Testis (tissue), 2 donors: Measurements from ENCODE around the gene LHX5.

Experiments
- POLR2A ChIP-seq: fragments of 450-650 bp; IDR thresholded peaks from one replicate; pipeline ENCODE4 v1.6.1; 2017; ENCODE audit warnings: antibody characterized with exemption, mild to moderate bottlenecking, moderate library complexity
- TF ChIP-seq, protein P1 (sequence below), 3 experiments: fragments of 450-650 bp in 2 of 3; fragments of 200-600 bp in 1 of 3; sonication (generic) in 1 of 3; IDR thresholded peaks; one replicate each; pipeline ENCODE4 v1.5.1; 2016 to 2019; ENCODE audit warnings: antibody characterized with exemption in 3 of 3, mild to moderate bottlenecking in 2 of 3, moderate library complexity in 1 of 3

DNA sequence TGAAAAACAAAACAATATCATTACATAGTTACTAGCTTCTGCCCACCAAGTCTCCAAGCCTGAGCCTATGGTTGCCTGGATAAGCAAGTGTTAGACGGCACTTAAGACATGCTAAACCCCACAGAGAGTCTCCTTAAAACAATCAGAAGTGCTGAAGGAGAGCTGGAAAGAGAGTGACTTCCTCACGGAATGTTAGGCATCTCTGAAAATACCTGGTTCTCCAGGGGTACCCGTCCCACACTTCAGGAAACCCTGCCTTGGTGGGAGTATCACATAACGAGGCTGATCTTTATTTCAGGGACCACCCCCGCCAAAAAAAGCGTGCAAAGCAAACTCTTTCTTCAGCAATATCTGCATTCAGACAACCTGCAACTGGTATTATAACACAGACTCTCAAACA, 18.3 kb downstream of the LHX5 start:
- TF ChIP-seq, protein P1, sequence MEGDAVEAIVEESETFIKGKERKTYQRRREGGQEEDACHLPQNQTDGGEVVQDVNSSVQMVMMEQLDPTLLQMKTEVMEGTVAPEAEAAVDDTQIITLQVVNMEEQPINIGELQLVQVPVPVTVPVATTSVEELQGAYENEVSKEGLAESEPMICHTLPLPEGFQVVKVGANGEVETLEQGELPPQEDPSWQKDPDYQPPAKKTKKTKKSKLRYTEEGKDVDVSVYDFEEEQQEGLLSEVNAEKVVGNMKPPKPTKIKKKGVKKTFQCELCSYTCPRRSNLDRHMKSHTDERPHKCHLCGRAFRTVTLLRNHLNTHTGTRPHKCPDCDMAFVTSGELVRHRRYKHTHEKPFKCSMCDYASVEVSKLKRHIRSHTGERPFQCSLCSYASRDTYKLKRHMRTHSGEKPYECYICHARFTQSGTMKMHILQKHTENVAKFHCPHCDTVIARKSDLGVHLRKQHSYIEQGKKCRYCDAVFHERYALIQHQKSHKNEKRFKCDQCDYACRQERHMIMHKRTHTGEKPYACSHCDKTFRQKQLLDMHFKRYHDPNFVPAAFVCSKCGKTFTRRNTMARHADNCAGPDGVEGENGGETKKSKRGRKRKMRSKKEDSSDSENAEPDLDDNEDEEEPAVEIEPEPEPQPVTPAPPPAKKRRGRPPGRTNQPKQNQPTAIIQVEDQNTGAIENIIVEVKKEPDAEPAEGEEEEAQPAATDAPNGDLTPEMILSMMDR (IDR thresholded peaks at IDR 0.05), result no peak
- TF ChIP-seq POLR2A, result no peak
